ENCODE measurements around the gene MAPK10. TPM values are rescaled to one million over a fixed set of nuclear protein-coding genes. Genes with fewer than 3 reads are reported as not detected.

MAPK10 gene
- total and polyA plus RNA-seq, 2 experiments from 2014 or later, result 3.6 to 8.1 TPM

GRCh38 chr4:86054286-86055032 lies 305.4 kb downstream of the MAPK10 start (continued):
- TF ChIP-seq ETS1 (IDR thresholded peaks at IDR 0.05) (no peak), ZNF462 (CRISPR knock-in tag; IDR thresholded peaks at IDR 0.05) (no peak), STAT1 (IDR thresholded peaks at IDR 0.05; ENCODE audit: unreplicated experiment) (no peak), NANOG (IDR thresholded peaks at IDR 0.05; ENCODE audit: borderline replicate concordance) (no peak), POLR2AphosphoS5 (IDR thresholded peaks at IDR 0.05; ENCODE audit: low read depth) (no peak), EZH2phosphoT487 (IDR thresholded peaks at IDR 0.05; ENCODE audit: unreplicated experiment) (no peak)

- no peak overlapping the region for H2AFZ ChIP-seq
- H3K4me1 Mint-ChIP-seq, result peaks cover 5% of the 10 kb centered on the region
- ATAC-seq, result no peak
- TF ChIP-seq ZNF331 (CRISPR knock-in tag; IDR thresholded peaks at IDR 0.05; ENCODE audit: low read depth) (no peak), ZNF462 (CRISPR knock-in tag; IDR thresholded peaks at IDR 0.05) (no peak), EZH2 (IDR thresholded peaks at IDR 0.05; ENCODE audit: low read depth, unreplicated experiment) (no peak)
Observed at GRCh38 chr4:86050496-86050895, 309.4 kb downstream of the MAPK10 start.

More at GRCh38 chr4:86050496-86050895, 309.4 kb downstream of the MAPK10 start:
- H3K36me3 ChIP-seq (ENCODE audit: insufficient read depth), result no peaks in the 10 kb centered on the region
- DNase-seq (ENCODE audit: low spot score), result no peak
- H3K9me2 ChIP-seq (ENCODE audit: insufficient read depth), result no peaks in the 10 kb centered on the region
- no peaks in the 10 kb centered on the region for H3K36me3 Mint-ChIP-seq (ENCODE audit: low read depth)
- H3K9me3 Mint-ChIP-seq, result no peaks in the 10 kb centered on the region
- H3K4me3 ChIP-seq, result no peak overlapping the region
- H3K27me3 ChIP-seq (ENCODE audit: insufficient read depth), result no peaks in the 10 kb centered on the region
- H3K4me2 ChIP-seq, result no peak overlapping the region
- no peaks in the 10 kb centered on the region for H4K20me1 ChIP-seq (replicated peaks; ENCODE audit: insufficient read depth)
- H3K4me1 ChIP-seq (ENCODE audit: insufficient read depth), result no peaks in the 10 kb centered on the region
- H3F3A ChIP-seq (replicated peaks; ENCODE audit: low read depth), result no peaks in the 10 kb centered on the region
- H3K79me2 ChIP-seq (replicated peaks; ENCODE audit: insufficient read depth), result no peaks in the 10 kb centered on the region
- H3K27me3 Mint-ChIP-seq (ENCODE audit: insufficient read depth, low read depth, poor library complexity), result no peaks in the 10 kb centered on the region
- H3K27ac ChIP-seq (ENCODE audit: low read depth), result no peak overlapping the region
- no peak overlapping the region for H3K4me3 Mint-ChIP-seq
- no peak overlapping the region for H3K27ac Mint-ChIP-seq

Data from GM23338 (cell line).